AG09319 (cell line): ENCODE data around the gene ZNF684.
"Not testable (repeated sequence)": the region's sequence is repeated elsewhere in the genome, so short reads cannot be mapped to it uniquely, and the experiment has no call there.

Source experiments
- DNase-seq: peaks from one replicate; pipeline ENCODE4 v3.0.0-alpha.2; 2010; ENCODE audit warnings: low read depth; ENCODE audit errors: extremely low read depth
- TF ChIP-seq, protein P1 (sequence below): IDR thresholded peaks from 2 replicates; pipeline ENCODE4 v1.5.1; 2011; ENCODE audit warnings: low read depth, mild to moderate bottlenecking, inconsistent platforms, low read length, moderate library complexity

ZNF684 gene

DNA sequence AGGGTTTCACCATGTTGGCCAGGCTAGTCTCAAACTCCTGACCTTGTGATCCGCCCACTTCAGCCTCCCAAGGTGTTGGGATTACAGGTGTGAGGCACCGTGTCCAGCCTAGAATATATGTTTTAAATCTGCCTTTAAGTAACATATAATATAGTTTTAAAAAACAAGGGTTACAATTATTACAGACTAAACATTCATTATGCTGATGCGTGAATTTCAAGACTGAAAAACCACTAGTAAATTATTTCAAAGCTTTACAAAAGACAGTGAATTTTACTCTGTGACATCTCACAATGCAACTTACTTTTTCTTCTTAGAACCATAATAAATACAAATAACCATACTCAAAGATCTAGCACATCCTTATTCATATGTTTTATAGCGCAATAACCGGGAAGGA lies 24.7 kb downstream of the ZNF684 start:
- no peak for DNase-seq
- TF ChIP-seq, protein P1, sequence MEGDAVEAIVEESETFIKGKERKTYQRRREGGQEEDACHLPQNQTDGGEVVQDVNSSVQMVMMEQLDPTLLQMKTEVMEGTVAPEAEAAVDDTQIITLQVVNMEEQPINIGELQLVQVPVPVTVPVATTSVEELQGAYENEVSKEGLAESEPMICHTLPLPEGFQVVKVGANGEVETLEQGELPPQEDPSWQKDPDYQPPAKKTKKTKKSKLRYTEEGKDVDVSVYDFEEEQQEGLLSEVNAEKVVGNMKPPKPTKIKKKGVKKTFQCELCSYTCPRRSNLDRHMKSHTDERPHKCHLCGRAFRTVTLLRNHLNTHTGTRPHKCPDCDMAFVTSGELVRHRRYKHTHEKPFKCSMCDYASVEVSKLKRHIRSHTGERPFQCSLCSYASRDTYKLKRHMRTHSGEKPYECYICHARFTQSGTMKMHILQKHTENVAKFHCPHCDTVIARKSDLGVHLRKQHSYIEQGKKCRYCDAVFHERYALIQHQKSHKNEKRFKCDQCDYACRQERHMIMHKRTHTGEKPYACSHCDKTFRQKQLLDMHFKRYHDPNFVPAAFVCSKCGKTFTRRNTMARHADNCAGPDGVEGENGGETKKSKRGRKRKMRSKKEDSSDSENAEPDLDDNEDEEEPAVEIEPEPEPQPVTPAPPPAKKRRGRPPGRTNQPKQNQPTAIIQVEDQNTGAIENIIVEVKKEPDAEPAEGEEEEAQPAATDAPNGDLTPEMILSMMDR, result no peak

DNA sequence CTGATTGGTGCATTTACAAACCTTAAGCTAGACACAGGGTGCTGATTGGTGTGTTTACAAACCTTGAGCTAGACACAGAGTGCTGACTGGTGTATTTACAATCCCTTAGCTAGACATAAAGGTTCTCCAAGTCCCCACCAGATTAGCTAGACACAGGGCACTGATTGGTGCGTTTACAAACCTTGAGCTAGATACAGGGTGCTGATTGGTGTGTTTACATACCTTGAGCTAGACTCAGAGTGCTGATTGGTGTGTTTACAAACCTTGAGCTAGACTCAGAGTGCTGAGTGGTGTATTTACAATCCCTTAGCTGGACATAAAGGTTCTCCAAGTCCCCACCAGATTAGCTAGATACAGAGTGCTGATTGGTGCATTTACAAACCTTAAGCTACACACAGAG lies 26.8 kb downstream of the ZNF684 start:
- not testable (repeated sequence) for DNase-seq

DNA sequence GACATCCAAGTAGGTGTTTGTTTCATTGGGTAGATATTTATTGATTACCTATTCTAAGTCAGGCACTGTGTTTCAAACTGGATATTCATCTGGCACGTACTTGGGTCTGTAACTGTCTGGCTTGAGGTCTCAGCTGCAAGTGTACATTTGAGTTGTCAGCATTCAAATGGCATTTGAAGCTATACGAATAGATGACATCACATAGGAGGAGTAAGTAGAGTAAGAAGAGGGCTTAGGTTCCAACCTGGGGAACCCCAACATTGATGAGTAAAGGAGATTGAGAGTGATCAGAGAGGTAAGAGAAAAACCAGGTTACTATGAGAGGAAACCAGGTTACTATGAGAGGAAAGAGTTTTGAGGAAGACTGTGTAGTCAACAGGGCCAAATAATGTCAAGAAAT lies 30.7 kb downstream of the ZNF684 start:
- TF ChIP-seq, protein P1, result no peak
- no peak for DNase-seq

DNA sequence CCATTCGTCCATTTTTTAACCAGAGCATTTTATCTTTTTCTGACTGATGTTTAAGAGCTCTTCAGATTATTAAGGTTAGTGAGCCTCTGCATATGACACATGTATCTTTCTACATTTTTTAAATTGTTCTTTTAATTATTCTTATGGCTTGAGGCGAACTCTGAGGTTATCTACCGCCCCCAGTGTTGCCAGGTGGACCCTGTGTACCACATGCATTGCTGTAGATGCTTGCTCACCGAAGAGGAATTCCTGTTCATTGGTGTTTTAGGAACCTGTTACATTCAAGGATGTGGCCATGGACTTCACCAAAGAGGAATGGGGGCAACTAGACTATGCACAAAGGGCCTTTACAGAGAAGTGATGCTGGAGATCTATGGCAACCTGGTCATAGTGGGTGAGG lies 31.8 kb downstream of the ZNF684 start:
- TF ChIP-seq, protein P1, result no peak
- DNase-seq, result no peak

DNA sequence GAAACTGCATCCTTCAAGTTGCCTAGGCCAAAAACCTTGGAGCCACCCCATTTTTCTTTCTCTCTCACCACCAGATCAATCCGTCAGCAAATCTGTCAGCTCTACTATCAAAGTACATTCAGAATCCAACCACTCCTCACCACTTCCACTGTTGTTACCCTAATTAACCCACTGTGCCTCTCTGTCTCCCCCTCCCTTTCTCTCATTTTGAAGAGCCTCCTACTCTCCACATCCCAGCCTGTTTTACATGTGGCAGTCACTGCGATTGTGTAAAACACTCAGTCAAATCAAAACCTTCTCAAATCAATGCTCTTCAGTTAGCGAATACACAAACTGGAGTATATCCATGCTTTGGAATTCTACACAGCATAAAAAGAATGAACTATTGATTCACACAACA lies 33.1 kb downstream of the ZNF684 start:
- DNase-seq, result no peak
- TF ChIP-seq, protein P1, result no peak

DNA sequence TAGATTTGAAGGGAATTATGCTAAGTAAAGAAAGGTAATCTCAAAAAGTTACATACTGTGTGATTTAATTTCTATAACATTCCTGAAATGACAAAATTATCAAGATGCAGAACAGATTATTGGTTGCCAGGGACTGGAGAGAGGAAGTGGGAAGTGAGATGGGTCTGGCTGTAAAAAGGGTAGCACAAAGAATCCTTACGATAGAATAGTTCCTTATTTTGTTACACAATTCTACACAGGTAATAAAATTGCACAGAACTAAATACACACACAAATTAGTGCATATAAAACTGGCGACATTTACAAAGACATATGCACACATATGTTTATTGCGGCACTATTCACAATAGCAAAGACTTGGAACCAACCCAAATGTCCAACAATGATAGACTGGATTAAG lies 33.5 kb downstream of the ZNF684 start:
- TF ChIP-seq, protein P1, result no peak
- no peak for DNase-seq

DNA sequence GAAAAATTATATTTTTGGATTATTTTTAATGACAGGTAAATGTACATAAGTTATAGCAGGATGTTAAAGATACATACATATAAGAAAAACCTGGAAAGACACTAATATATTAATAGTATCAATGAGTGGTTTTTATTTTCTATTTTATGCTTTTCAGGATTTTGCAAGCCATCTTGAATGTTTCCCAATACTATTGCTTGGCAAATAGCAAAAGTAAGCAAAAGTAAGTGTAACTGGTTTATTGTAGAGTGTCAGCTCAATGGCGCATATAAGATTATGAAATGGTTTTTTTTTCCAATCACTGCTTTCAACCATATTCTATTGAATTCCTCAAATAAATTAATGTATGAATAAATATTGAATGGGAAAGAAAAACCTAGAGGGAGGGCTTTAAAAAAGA lies 36.4 kb downstream of the ZNF684 start:
- no peak for DNase-seq
- TF ChIP-seq, protein P1, result no peak

DNA sequence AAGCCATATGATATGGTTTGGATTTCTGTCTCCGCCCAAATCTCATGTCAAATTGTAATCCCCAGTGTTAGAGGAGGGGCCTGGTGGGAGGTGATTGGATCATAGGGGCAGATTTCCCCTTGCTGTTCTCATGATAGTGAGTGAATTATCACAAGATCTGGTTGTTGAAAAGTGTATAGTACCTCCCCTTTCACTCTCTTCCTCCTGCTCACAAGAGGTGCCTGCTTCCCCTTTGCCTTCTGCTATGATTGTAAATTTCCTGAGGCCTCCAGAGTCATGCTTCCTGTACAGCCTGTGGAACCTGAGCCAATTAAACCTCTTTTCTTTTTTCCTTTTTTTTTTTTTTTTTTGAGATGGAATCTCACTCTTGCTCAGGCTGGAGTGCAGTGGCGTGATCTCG lies 43.4 kb downstream of the ZNF684 start:
- not testable (repeated sequence) for DNase-seq

DNA sequence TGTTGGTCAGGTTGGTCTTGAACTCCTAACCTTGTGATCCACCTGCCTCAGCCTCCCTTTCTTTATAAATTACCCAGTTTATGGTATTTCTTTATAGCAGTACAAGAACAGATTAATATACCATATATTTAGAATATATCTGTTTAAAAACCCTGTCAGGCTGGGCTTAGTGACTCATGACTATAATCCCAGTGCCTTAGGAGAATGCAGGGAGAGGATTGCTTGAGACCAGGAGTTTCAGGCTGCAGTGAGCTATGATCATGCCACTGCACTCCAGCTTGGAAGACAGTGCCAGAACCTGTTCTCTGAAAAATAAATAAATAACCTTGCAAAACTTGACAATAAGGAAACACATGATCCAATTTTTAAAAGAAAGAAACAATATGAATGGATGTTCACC lies 43.9 kb downstream of the ZNF684 start:
- no peak for DNase-seq
- TF ChIP-seq, protein P1, result no peak
